ENCODE measurements around the gene KRTAP19-5. TPM values are rescaled to one million over a fixed set of nuclear protein-coding genes. Genes with fewer than 3 reads are reported as not detected.

Gene KRTAP19-5
- total RNA-seq, 2 donors from 2014 or later, result not detected

DNA sequence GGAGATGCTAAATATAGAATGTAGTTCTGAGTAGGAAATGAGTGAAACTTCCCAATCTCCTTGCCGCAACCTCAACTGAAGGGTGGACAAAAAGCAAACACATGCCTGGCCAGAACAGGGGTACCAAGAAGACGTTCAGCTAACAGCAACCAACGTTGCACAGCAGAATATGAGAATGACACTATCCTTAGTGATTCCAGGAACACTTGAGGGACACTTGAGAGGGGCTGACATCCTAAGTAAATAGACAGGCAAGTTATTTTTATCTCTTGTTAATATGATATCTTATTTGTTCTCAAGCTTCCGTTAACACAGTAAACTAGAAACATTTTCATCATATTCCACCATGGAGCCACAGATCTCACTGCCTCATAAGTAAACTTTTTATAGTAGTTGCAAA is 22.7 kb downstream of the KRTAP19-5 start:
- Histone ChIP-seq H3K4me1 (no peaks in the 10 kb centered on the region), H3K36me3 (no peaks in the 10 kb centered on the region), H3K9me3 (no peaks in the 10 kb centered on the region), H3K27ac (no peak overlapping the region), H3K4me3 (no peak overlapping the region), H3K27me3 (no peaks in the 10 kb centered on the region), H3K9ac (ENCODE audit: low read depth in 2 of 2, low read length in 2 of 2) (no peak overlapping the region)
- intact Hi-C loops (cut with DNase I), result no loop called here
- TF ChIP-seq CTCF (IDR thresholded peaks at IDR 0.05), result no peak
- no peak for DNase-seq

- Histone ChIP-seq H3K4me1 (no peaks in the 10 kb centered on the region), H3K4me3 (no peak overlapping the region), H3K27me3 (no peaks in the 10 kb centered on the region), H3K36me3 (no peaks in the 10 kb centered on the region), H3K9me3 (no peaks in the 10 kb centered on the region), H3K27ac (no peak overlapping the region), H3K9ac (ENCODE audit: low read depth in 2 of 2, low read length in 2 of 2) (no peak overlapping the region)
- intact Hi-C loops (cut with DNase I), result no loop called here
- TF ChIP-seq CTCF (IDR thresholded peaks at IDR 0.05), result no peak
- no peak for DNase-seq
These were observed 23.9 kb downstream of the KRTAP19-5 start for GRCh38 chr21:30478004-30478403.

GRCh38 chr21:30468900-30469714 is 32.8 kb downstream of the KRTAP19-5 start:
- no peak for DNase-seq
- H3K9me3 ChIP-seq, result no peaks in the 10 kb centered on the region
- no peaks in the 10 kb centered on the region for H3K36me3 ChIP-seq
- H3K4me1 ChIP-seq, result no peaks in the 10 kb centered on the region
- no peaks in the 10 kb centered on the region for H3K27me3 ChIP-seq
- intact Hi-C loops (cut with DNase I), result no loop called here
- no peak overlapping the region for H3K27ac ChIP-seq
- no peak overlapping the region for H3K4me3 ChIP-seq
- no peak overlapping the region for H3K9ac ChIP-seq (ENCODE audit: low read depth in 2 of 2, low read length in 2 of 2)
- no peak for TF ChIP-seq CTCF (IDR thresholded peaks at IDR 0.05)

DNA sequence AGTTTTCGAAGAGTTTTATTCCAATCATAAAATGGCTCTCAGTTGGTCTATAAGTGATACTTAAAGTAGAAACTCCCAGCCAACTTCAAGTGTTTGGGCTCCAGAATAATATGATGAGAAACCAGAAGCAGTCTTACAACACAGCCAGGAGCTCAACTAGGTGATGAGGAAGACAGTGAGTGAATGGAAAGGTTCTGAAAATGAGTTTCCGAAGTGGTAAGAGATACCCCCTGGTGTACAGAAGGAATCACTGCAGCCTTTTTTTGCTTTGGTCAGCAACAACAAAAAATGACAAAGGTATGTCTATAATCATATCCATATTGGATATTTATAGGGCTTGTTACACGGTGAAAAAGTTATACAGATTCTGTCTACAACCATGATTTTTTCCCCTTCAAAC is 38.2 kb downstream of the KRTAP19-5 start:
- no peak for DNase-seq
- Histone ChIP-seq H3K27ac (no peak overlapping the region), H3K4me1 (no peaks in the 10 kb centered on the region), H3K9ac (ENCODE audit: low read depth in 2 of 2, low read length in 2 of 2) (no peak overlapping the region), H3K36me3 (no peaks in the 10 kb centered on the region), H3K9me3 (no peaks in the 10 kb centered on the region), H3K27me3 (no peaks in the 10 kb centered on the region), H3K4me3 (no peak overlapping the region)
- TF ChIP-seq CTCF (IDR thresholded peaks at IDR 0.05), result no peak
- intact Hi-C loops (cut with DNase I), result no loop called here

Other genes with a start within 250 kb of the KRTAP19-5 start
- gene KRTAP24-1, start 219.2 kb downstream of the KRTAP19-5 start, total RNA-seq, result not detected
- not detected for gene KRTAP25-1, start 212.6 kb downstream of the KRTAP19-5 start, total RNA-seq
- not detected for gene KRTAP26-1, start 181.8 kb downstream of the KRTAP19-5 start, total RNA-seq
- gene KRTAP27-1, start 164.4 kb downstream of the KRTAP19-5 start, total RNA-seq, result not detected
- gene KRTAP23-1, start 153.5 kb downstream of the KRTAP19-5 start, total RNA-seq, result not detected
- 1 to 10 TPM; 2.3 to 6.0 TPM for gene KRTAP13-2, start 129.9 kb downstream of the KRTAP19-5 start, total RNA-seq
- gene KRTAP13-1, start 106.1 kb downstream of the KRTAP19-5 start, total RNA-seq, result not detected
- gene KRTAP13-3, start 76.2 kb downstream of the KRTAP19-5 start, total RNA-seq, result not detected
- gene KRTAP13-4, start 71.9 kb downstream of the KRTAP19-5 start, total RNA-seq, result not detected
- gene KRTAP15-1, start 61.9 kb downstream of the KRTAP19-5 start, total RNA-seq, result not detected
- gene KRTAP19-1, start 21.8 kb downstream of the KRTAP19-5 start, total RNA-seq, result not detected
- gene KRTAP19-2, start 14.7 kb downstream of the KRTAP19-5 start, total RNA-seq, result not detected
- gene KRTAP19-3, start 10.1 kb downstream of the KRTAP19-5 start, total RNA-seq, result not detected
- not detected for gene KRTAP19-4, start 5.0 kb downstream of the KRTAP19-5 start, total RNA-seq
- not detected for gene KRTAP19-6, start 39.7 kb upstream of the KRTAP19-5 start, total RNA-seq
- gene KRTAP19-7, start 59.2 kb upstream of the KRTAP19-5 start, total RNA-seq, result not detected
- gene KRTAP22-2, start 88.3 kb upstream of the KRTAP19-5 start, total RNA-seq, result not detected
- gene KRTAP6-3, start 90.3 kb upstream of the KRTAP19-5 start, total RNA-seq, result not detected
- not detected for gene KRTAP6-2, start 96.8 kb upstream of the KRTAP19-5 start, total RNA-seq
- gene KRTAP22-1, start 98.9 kb upstream of the KRTAP19-5 start, total RNA-seq, result not detected
- gene KRTAP6-1, start 111.8 kb upstream of the KRTAP19-5 start, total RNA-seq, result not detected
- not detected for gene KRTAP20-1, start 114.3 kb upstream of the KRTAP19-5 start, total RNA-seq
- gene KRTAP20-4, start 118.5 kb upstream of the KRTAP19-5 start, total RNA-seq, result not detected
- not detected for gene KRTAP20-2, start 133.1 kb upstream of the KRTAP19-5 start, total RNA-seq
- gene KRTAP20-3, start 140.7 kb upstream of the KRTAP19-5 start, total RNA-seq, result not detected
- gene KRTAP21-3, start 216.6 kb upstream of the KRTAP19-5 start, total RNA-seq, result not detected
- gene KRTAP21-2, start 245.1 kb upstream of the KRTAP19-5 start, total RNA-seq, result not detected